Measurements from ENCODE around the gene PALM.

- TF ChIP-seq, protein P1, sequence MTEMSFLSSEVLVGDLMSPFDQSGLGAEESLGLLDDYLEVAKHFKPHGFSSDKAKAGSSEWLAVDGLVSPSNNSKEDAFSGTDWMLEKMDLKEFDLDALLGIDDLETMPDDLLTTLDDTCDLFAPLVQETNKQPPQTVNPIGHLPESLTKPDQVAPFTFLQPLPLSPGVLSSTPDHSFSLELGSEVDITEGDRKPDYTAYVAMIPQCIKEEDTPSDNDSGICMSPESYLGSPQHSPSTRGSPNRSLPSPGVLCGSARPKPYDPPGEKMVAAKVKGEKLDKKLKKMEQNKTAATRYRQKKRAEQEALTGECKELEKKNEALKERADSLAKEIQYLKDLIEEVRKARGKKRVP (CRISPR knock-in tag; IDR thresholded peaks at IDR 0.05), result no peak
- TF ChIP-seq EP300 (IDR thresholded peaks at IDR 0.05; ENCODE audit: low read length), result no peak
- no peak for TF ChIP-seq GABPA (tag; conservative IDR thresholded peaks at IDR 0.05; ENCODE audit: low read depth)
These were observed 645 bp downstream of the PALM start for GRCh38 chr19:709196-709964.

Measured in K562 (cell line).